Activated naive CD4-positive, alpha-beta T cell treated with anti-CD3 and anti-CD28 coated beads, Interleukin-2, amount 50 U/mL, for 16 hours (primary cell): ENCODE measurements around the gene SORCS2.
"Not testable (repeated sequence)": the region's sequence is repeated elsewhere in the genome, so short reads cannot be mapped to it uniquely, and the experiment has no call there.

ENCODE experiments used
- DNase-seq: peaks from one replicate; pipeline ENCODE4 v3.0.0-alpha.2; 2020

Gene SORCS2

GRCh38 chr4:7575426-7575825 is 383.1 kb downstream of the SORCS2 start:
- DNase-seq = no peak

- not testable (repeated sequence) for DNase-seq
These were observed 385.2 kb downstream of the SORCS2 start for GRCh38 chr4:7577361-7578039.

- DNase-seq = no peak
These were observed 389.1 kb downstream of the SORCS2 start for GRCh38 chr4:7581477-7581876.

GRCh38 chr4:7582313-7583097 is 390.2 kb downstream of the SORCS2 start:
- DNase-seq = no peak

- no peak for DNase-seq
These were observed 391.8 kb downstream of the SORCS2 start for GRCh38 chr4:7584098-7584497.

GRCh38 chr4:7584606-7585159 is 392.3 kb downstream of the SORCS2 start:
- DNase-seq = no peak

GRCh38 chr4:7585768-7586167 is 393.4 kb downstream of the SORCS2 start:
- no peak for DNase-seq

GRCh38 chr4:7587433-7588405 is 395.4 kb downstream of the SORCS2 start:
- DNase-seq = no peak

- DNase-seq = no peak
These were observed 397.9 kb downstream of the SORCS2 start for GRCh38 chr4:7590189-7590588.

GRCh38 chr4:7590899-7591298 is 398.6 kb downstream of the SORCS2 start:
- no peak for DNase-seq

- no peak for DNase-seq
These were observed 399.2 kb downstream of the SORCS2 start for GRCh38 chr4:7591409-7592053.

- DNase-seq = no peak
These were observed 401.5 kb downstream of the SORCS2 start for GRCh38 chr4:7593646-7594412.

- no peak for DNase-seq
These were observed 403.7 kb downstream of the SORCS2 start for GRCh38 chr4:7595934-7596461.

- DNase-seq = no peak
These were observed 404.7 kb downstream of the SORCS2 start for GRCh38 chr4:7596918-7597606.

- no peak for DNase-seq
These were observed 406.8 kb downstream of the SORCS2 start for GRCh38 chr4:7598939-7599790.

- DNase-seq = no peak
These were observed 407.9 kb downstream of the SORCS2 start for GRCh38 chr4:7600247-7600646.

- DNase-seq = not testable (repeated sequence)
These were observed 409.8 kb downstream of the SORCS2 start for GRCh38 chr4:7602166-7602565.

GRCh38 chr4:7607156-7607910 is 415.0 kb downstream of the SORCS2 start:
- DNase-seq = no peak

- DNase-seq = no peak
These were observed 415.7 kb downstream of the SORCS2 start for GRCh38 chr4:7608046-7608445.
